ENCODE data around the gene DAZAP1. TPM values are rescaled to one million over a fixed set of nuclear protein-coding genes. Genes with fewer than 3 reads are reported as not detected.

Gene DAZAP1
- 4.6 and 5.4 TPM in 2 replicates for polyA plus RNA-seq

DNA sequence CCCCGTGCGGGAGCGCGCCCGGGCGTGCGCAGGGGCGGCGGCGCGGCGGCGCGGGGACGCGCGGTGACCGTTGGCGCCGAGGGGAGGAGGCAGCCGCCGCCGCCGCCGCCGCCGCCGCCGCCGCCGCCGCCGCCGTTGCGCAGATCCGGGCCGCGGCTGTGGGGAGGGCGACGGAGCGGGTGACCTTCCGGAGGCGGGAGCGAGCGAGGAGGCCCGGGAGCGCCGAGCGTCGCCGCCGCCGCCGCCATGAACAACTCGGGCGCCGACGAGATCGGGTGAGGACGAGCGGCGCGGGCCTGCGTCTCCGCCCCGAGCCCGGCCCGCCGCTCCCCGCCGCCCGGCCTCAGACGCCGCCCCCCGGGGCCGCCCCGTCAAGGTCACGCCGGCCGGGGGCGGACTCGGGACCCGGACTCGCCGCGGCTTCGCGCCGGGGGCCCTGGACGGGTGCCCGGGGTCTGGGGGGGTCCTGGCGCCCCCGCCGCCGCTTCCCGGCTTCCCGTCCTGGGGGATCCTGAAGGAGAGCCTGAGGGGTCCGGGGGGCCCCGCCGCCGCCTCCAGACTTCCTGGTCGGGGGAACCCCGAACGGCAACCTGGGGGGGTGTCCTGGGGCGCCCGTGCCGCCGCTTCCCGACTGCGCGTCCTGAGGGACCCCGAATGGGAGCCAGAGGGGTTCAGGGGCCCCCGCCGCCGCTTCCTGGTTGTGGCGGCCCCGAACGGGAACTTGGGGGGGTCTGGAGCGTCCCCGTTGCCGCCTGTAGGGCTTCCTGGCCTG is at the start of gene DAZAP1:
TSS of gene DAZAP1 (plus strand) at position 59 of the 772 bp plus-strand sequence. CDS start at position 247, 188 bp downstream.

DNA sequence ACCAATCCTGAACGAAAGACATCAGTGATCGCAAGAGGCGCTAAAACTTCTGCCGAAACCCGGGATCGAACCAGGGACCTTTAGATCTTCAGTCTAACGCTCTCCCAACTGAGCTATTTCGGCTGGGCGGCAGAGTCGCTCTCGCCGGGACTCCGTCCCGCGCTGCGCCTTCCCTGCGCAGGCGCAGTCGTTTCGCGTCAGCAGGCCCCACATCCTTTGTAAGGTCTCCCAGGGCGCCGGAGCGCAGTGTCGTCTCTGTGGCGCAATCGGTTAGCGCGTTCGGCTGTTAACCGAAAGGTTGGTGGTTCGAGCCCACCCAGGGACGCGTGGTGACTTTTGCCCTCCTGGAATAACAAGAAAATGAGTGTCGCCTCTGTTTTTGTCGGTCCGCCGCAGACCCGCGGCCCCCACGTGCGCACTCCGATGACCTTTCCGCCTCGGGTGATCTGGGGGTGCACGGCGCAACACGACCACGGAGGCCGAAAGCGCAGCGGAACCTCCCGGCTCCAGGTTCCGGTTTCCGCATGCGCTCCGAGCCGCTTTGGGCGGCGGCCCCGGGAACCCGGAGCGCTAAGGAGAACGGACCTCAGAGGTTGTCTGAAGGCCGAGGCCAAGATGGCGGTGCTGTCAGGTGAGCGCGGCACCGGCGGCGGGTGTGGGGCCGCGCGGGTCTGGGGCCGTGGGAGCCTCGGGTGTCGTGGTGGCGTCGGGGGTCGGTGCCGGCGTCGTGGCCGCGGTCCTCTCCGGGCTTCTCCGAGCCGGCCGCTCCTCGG is 23.9 kb upstream of the DAZAP1 start, which contains the start of gene NDUFS7:
TSS of gene NDUFS7 (plus strand) at position 596 of the 773 bp plus-strand sequence. CDS start at position 616, 20 bp downstream.

DNA sequence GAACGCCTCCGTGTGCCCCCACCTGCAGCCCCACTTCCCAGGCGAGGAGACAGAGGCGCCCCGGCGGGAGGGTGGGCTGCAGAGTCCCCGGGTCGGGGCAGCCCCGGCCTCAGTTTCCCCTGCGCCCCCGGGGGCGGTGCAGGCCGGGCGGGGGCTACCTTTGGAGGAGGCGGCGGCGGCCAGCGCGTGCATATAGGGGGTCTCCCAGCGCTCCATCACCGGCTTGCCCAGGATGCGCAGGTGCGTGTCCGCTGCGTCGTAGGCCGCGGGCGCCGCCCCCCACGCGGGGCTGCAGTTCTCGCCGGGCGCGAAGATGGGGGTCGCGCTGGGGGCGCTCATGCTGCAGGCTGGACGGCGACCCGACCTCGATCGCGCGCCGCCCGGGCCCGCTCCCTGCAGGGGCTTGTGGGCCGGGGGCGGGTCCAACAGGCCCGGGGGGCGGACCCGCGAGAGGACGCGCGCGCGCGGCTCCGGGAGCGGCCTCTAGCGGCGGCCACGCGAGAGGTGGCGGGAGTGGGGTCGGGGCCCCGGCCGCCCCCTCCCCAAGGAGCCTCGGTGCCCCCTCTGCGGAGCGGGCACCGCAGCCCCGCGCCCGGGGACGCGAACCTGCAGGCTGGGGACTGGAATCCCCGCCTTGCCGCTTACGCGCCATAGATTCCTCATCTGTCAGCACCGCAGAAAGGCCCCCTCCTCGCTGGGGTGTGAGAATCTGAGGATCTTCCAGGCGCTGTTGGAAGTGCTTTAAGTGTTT is 6.1 kb upstream of the DAZAP1 start, which contains the start of gene GAMT:
TSS of gene GAMT (minus strand) at position 405 of the 751 bp plus-strand sequence. CDS start at position 339, 66 bp downstream.

DNA sequence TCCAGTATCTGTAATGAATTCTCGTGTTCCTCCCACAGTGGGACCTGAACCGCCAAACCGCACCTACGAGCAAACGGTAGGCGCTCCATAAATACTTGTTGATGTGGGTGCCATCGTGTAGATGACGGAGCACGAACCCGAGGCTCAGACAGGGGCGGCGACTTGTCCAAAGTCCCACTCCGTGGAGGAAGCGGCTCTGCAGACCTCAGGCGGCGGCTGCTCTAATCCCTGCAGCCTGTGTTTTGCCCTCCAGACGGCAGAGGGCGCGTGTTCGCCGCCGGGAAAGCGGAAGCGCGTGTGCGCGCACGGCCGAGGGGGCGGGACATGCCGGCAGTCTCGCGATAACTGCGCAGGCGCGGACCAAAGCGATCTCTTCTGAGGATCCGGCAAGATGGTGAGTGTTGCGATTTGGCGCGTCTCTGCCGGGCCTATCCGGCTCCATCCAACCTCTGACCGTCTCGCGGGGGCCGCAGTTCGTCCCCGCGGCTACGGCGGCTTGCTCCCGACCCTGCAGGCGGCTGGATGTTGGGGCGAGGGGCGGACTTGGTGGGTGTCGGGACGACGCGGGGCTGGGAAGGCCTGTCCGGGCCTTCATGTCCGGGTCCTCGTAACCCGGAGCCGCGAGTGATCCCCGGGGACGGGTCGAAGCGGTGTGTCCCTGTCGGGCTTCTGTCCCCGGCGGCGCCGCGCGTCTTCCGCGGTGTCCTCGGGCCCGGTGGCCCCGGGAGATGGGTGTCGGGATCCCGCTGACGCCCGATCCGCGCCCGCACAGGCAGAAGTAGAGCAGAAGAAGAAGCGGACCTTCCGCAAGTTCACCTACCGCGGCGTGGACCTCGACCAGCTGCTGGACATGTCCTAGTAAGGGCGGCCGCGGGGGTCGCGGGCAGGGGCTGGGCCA is 30.9 kb downstream of the DAZAP1 start, which contains the start of gene RPS15:
TSS of gene RPS15 (plus strand) at position 362 of the 898 bp plus-strand sequence. CDS start at position 392, 30 bp downstream.

DNA sequence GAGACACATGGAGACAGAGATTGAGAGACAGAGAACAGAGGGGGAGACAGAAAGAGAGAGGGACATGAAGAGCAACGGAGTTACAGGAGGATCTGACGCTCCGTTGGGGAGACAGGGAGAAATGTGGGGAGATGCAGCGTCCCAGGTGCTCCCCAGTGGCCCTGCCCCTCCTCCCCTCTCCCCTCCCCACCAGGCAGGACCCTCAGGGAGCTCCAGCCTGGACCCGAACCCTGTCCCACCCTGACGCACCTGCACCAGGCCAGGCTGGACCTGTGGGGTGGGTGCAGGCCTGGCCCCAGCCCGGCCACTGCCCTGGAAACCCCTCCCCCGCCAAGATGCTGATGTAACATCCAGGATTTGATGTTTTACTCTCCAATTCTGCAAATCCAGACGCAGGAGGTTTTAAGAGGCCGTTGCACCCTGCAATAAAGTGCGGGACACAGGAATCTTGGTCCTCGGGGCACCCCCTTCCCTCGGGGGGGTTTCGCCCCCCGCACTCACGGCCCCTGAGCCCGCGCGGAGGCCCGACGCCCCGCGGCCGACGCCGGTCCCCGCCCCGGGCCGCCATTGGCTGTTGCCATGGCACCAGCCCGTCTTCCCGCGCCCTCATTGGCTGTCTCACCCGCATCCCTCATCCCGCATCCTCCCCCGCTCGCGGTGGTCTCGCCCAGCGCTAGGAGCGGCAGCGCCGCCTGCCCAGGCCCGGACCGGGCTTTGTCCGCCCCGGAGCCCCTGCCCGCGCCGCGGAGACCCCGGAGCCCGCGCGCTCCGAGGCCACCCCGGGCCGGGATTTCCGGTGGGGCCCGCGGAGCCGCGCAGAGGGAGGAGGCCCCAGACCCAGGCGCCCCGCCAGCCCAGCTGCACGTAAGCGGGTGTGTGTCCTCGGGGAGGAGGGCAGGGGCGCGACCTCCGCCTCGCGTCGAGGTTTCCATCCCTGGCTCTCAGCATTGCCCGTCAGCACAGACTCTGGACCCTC is 42.4 kb downstream of the DAZAP1 start, which contains the start of gene APC2:
TSS of gene APC2 (plus strand) at position 655 of the 976 bp plus-strand sequence. CDS start 2,881 bp downstream, outside the sequence.

DNA sequence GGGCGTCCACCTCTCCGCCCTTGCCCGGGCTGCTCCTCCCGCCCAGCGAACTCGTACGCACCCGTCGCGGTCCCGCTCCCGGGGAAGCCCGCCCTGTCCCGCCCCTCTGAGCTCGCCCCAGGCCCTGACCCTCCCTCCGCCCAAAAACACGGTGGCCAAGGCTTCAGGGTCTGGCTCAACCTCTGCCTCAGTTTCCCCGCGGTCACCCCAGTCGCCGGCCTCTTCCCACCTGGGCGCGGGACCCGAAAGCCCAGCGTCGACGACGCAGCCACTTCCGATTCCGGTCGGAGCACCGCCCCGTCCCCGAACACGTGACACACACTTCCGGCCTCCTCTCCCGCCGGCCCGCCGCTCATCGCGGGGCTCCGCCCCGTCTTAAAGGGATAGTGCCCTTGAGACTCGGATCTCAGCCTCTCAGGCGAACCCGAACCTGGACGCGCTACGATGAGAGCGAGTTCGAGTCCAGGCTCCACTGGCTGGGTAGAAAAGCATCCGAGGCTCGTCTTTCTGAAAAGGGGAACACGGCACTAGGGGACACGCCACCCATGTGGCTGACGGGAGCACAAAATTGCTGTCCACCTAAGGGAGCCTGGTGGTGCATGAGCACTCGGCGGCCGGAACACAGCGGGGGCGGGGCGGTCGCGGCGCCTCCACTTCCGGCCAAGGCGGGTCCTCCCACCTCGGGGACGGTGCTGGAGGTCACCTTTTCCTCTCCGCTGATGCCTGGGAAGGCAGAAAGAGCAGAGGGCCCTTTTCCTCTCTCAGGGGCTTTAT is 71.7 kb downstream of the DAZAP1 start, which contains the start of gene C19orf25:
TSS of gene C19orf25 (minus strand) at position 282 of the 774 bp plus-strand sequence. CDS start 312 bp downstream, outside the sequence.

Other genes with a start within 250 kb of the DAZAP1 start
- 0.07 TPM in 1 of 2 replicates, not detected in the other for gene SBNO2, start 233.3 kb upstream of the DAZAP1 start, polyA plus RNA-seq
- 0.17 and 0.27 TPM in 2 replicates for gene STK11, start 201.8 kb upstream of the DAZAP1 start, polyA plus RNA-seq
- 0.25 and 0.26 TPM in 2 replicates for gene CBARP, start 169.6 kb upstream of the DAZAP1 start, polyA plus RNA-seq
- 71.5 and 78.2 TPM in 2 replicates for gene ATP5F1D, start 165.8 kb upstream of the DAZAP1 start, polyA plus RNA-seq
- 0.46 and 1.2 TPM in 2 replicates for gene MIDN, start 159.0 kb upstream of the DAZAP1 start, polyA plus RNA-seq
- gene CIRBP, start 138.3 kb upstream of the DAZAP1 start, polyA plus RNA-seq: 80.6 and 81.4 TPM in 2 replicates
- gene FAM174C, start 132.1 kb upstream of the DAZAP1 start, polyA plus RNA-seq: 7.3 and 10.2 TPM in 2 replicates
- gene EFNA2, start 121.7 kb upstream of the DAZAP1 start, polyA plus RNA-seq: not detected in 2 replicates
- gene NDUFS7, start 23.7 kb upstream of the DAZAP1 start, polyA plus RNA-seq: 41.5 and 71.7 TPM in 2 replicates
- 9.0 TPM in 2 replicates for gene GAMT, start 6.0 kb upstream of the DAZAP1 start, polyA plus RNA-seq
- gene RPS15, start 30.8 kb downstream of the DAZAP1 start, polyA plus RNA-seq: 661 and 694 TPM in 2 replicates
- gene APC2, start 42.5 kb downstream of the DAZAP1 start, polyA plus RNA-seq: 0.60 and 1.2 TPM in 2 replicates
- 1.2 and 1.5 TPM in 2 replicates for gene C19orf25, start 71.6 kb downstream of the DAZAP1 start, polyA plus RNA-seq
- gene PCSK4, start 82.8 kb downstream of the DAZAP1 start, polyA plus RNA-seq: not detected in 2 replicates
- 2.2 and 3.7 TPM in 2 replicates for gene REEP6, start 83.6 kb downstream of the DAZAP1 start, polyA plus RNA-seq
- gene ADAMTSL5, start 105.4 kb downstream of the DAZAP1 start, polyA plus RNA-seq: not detected in 2 replicates
- 0.23 TPM in 1 of 2 replicates, not detected in the other for gene PLK5, start 116.5 kb downstream of the DAZAP1 start, polyA plus RNA-seq
- 1.6 and 2.2 TPM in 2 replicates for gene MEX3D, start 160.7 kb downstream of the DAZAP1 start, polyA plus RNA-seq
- gene MBD3, start 185.3 kb downstream of the DAZAP1 start, polyA plus RNA-seq: 0.87 and 1.4 TPM in 2 replicates
- 639 and 706 TPM in 2 replicates for gene UQCR11, start 197.9 kb downstream of the DAZAP1 start, polyA plus RNA-seq
- 0.24 and 0.73 TPM in 2 replicates for gene TCF3, start 245.0 kb downstream of the DAZAP1 start, polyA plus RNA-seq